Stomach (tissue), 9 donors: ENCODE results near the gene CNKSR1. TPM values are rescaled to one million over a fixed set of nuclear protein-coding genes. Genes with fewer than 3 reads are reported as not detected.
A peak's percentile ranks its signal among the peaks of the same experiment; 100 is the strongest.

ENCODE experiments used
- DNase-seq, 2 donors: peaks; one replicate each; pipeline versions ENCODE4 v3.0.0 to v3.0.0-alpha.2; 2013 to 2019
- H3K27ac ChIP-seq, 5 donors: fragments of 200-600 bp in 4 of 5; sonication (generic) in 4 of 5; one replicate each; pipeline ENCODE4 v1.5.1; 2013 to 2019; ENCODE audit warnings: mild to moderate bottlenecking in 1 of 5, moderate library complexity in 1 of 5
- H3K27me3 ChIP-seq, 3 donors: fragments of 200-600 bp; sonication (generic); one replicate each; pipeline ENCODE4 v1.5.1; 2017 to 2019; ENCODE audit warnings: mixed run types in 1 of 3
- H3K36me3 ChIP-seq, 4 donors: fragments of 200-600 bp; sonication (generic); 1 replicate in 3 of 4; 2 replicates in 1 of 4; pipeline ENCODE4 v1.5.1; 2016 to 2019
- H3K4me1 ChIP-seq, 4 donors: fragments of 200-600 bp; sonication (generic); one replicate each; pipeline ENCODE4 v1.5.1; 2016 to 2019
- H3K4me3 ChIP-seq, 4 donors: fragments of 200-600 bp; sonication (generic) in 3 of 4; one replicate each; pipeline ENCODE4 v1.5.1; 2016 to 2019; ENCODE audit warnings: mild to moderate bottlenecking in 1 of 4
- H3K9me3 ChIP-seq, 4 donors: fragments of 200-600 bp; sonication (generic); one replicate each; pipeline ENCODE4 v1.5.1; 2016 to 2019
- EP300 ChIP-seq: sonication (generic); formaldehyde crosslinking; IDR thresholded peaks from one replicate; pipeline ENCODE4 v1.6.1; 2017; ENCODE audit warnings: antibody characterized with exemption
- POLR2A ChIP-seq, 4 donors: fragments of 450-650 bp; IDR thresholded peaks; one replicate each; pipeline ENCODE4 v1.6.1; 2016; ENCODE audit warnings: antibody characterized with exemption in 4 of 4, control low read depth in 2 of 4, mild to moderate bottlenecking in 1 of 4, moderate library complexity in 1 of 4
- POLR2AphosphoS5 ChIP-seq, 3 donors: sonication (generic); formaldehyde crosslinking; IDR thresholded peaks; one replicate each; pipeline ENCODE4 v1.6.1; 2016; ENCODE audit warnings: antibody characterized with exemption in 3 of 3
- WGBS, 5 donors: extraction: QIAGEN DNeasy Blood & Tissue Kit in 3 of 5; methylation state at CpG; one replicate each; pipeline versions ENCODE4 v1.1.5 to v1.1.7; 2013 to 2018; 5-methylcytosine and 5-hydroxymethylcytosine counted together
- intact Hi-C: fragments of 100-400 bp; cut with DNase I; formaldehyde crosslinking; loops from one replicate; pipeline ENCODE4 v1.15.1; 2023; ENCODE audit warnings: low total_unique reads
- polyA plus RNA-seq, 3 donors: library from polyadenylated mRNA; stranded (reverse); fragments of 200-250 nt; gene quantifications; one replicate each; pipeline ENCODE4 v1.2.3, GENCODE V29; 2013
- total RNA-seq, 5 donors: library from RNA; depleted of rRNA; stranded (reverse); fragments of >200 nt; gene quantifications; one replicate each; pipeline versions ENCODE4 v1.1.0 to v1.2.3, GENCODE V29; 2014 to 2016
- TF ChIP-seq, protein P1 (sequence below), 7 experiments: fragments of 450-650 bp in 4 of 7; fragments of 200-600 bp in 3 of 7; sonication (generic) in 3 of 7; IDR thresholded peaks; one replicate each; pipeline ENCODE4 v1.5.1; 2016 to 2019; ENCODE audit warnings: antibody characterized with exemption in 7 of 7, control low read depth in 2 of 7, mild to moderate bottlenecking in 1 of 7
- donor health status: healthy with polysubstance abuse.
- donor health status: Bipolar disorder and iron deficiency.
- donor health status: healthy.

Gene CNKSR1
- total and polyA plus RNA-seq, 8 donors, result 10.4 to 70.3 (median 21.1) TPM

DNA sequence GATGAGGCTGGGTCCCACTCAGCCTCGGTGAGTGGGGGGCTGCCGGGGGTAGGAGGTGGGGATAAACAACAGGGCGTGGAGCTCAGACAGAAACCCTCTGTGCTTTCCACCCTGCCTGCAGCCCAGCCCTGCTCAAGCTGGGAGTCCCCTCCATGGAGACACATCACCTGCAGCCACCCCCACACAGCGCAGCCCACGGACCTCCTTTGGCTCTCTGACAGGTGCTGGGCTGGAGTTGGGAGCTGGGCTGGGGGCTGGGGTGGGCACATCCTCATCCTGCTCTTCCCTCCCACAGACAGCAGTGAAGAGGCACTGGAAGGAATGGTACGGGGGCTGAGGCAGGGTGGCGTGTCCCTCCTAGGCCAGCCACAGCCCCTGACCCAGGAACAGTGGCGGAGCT is 11.2 kb downstream of the CNKSR1 start:
- H3K27ac ChIP-seq, result no peak overlapping the region
- intact Hi-C loops, result no loop called here
- TF ChIP-seq, protein P1, sequence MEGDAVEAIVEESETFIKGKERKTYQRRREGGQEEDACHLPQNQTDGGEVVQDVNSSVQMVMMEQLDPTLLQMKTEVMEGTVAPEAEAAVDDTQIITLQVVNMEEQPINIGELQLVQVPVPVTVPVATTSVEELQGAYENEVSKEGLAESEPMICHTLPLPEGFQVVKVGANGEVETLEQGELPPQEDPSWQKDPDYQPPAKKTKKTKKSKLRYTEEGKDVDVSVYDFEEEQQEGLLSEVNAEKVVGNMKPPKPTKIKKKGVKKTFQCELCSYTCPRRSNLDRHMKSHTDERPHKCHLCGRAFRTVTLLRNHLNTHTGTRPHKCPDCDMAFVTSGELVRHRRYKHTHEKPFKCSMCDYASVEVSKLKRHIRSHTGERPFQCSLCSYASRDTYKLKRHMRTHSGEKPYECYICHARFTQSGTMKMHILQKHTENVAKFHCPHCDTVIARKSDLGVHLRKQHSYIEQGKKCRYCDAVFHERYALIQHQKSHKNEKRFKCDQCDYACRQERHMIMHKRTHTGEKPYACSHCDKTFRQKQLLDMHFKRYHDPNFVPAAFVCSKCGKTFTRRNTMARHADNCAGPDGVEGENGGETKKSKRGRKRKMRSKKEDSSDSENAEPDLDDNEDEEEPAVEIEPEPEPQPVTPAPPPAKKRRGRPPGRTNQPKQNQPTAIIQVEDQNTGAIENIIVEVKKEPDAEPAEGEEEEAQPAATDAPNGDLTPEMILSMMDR (IDR thresholded peaks at IDR 0.05), result no peak
- TF ChIP-seq POLR2AphosphoS5 (IDR thresholded peaks at IDR 0.05) (no peak), POLR2A (IDR thresholded peaks at IDR 0.05) (no peak), EP300 (no peak)
- no peaks in the 10 kb centered on the region for H3K9me3 ChIP-seq
- 84 to 96% (median 95%) methylated on average over 5 to 8 of the region's 8 CpGs for WGBS, 5 donors
- H3K4me3 ChIP-seq, result no peak overlapping the region
- no peak for DNase-seq
- no peaks in the 10 kb centered on the region for H3K27me3 ChIP-seq
- no peaks in the 10 kb centered on the region for H3K4me1 ChIP-seq
- H3K36me3 ChIP-seq, result peaks cover 0 to 57% (median 51%) of the 10 kb centered on the region in 4 donors

DNA sequence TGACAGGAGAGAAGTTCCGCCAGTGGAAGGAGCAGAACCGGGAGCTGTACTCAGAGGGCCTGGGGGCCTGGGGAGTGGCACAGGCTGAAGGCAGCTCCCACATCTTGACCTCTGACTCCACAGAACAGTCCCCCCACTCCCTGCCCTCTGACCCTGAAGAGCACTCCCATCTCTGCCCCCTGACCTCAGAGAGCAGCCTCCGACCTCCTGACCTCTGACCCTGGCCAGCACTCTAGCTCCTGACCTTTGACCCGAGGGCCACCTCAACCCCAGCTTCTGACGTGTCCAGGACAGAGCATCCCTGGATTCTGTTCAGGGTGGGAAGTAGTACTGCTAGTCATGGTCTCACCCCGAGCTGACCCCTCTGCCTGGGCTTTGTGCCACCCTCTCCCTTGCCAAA is 12.0 kb downstream of the CNKSR1 start:
- no peaks in the 10 kb centered on the region for H3K27me3 ChIP-seq
- H3K27ac ChIP-seq, result no peak overlapping the region
- H3K4me1 ChIP-seq, result no peaks in the 10 kb centered on the region
- no peak overlapping the region for H3K4me3 ChIP-seq
- no peaks in the 10 kb centered on the region for H3K9me3 ChIP-seq
- TF ChIP-seq EP300, result no peak
- TF ChIP-seq POLR2AphosphoS5 (IDR thresholded peaks at IDR 0.05), result no peak
- TF ChIP-seq POLR2A (IDR thresholded peaks at IDR 0.05), result no peak
- TF ChIP-seq, protein P1 (IDR thresholded peaks at IDR 0.05), result no peak
- peaks cover 0 to 51% (median 44%) of the 10 kb centered on the region in 4 donors for H3K36me3 ChIP-seq
- WGBS, 5 donors, result 77 to 83% (median 78%) methylated on average over 4 to 6 of the region's 6 CpGs
- no peak for DNase-seq
- intact Hi-C loops, result no loop called here

DNA sequence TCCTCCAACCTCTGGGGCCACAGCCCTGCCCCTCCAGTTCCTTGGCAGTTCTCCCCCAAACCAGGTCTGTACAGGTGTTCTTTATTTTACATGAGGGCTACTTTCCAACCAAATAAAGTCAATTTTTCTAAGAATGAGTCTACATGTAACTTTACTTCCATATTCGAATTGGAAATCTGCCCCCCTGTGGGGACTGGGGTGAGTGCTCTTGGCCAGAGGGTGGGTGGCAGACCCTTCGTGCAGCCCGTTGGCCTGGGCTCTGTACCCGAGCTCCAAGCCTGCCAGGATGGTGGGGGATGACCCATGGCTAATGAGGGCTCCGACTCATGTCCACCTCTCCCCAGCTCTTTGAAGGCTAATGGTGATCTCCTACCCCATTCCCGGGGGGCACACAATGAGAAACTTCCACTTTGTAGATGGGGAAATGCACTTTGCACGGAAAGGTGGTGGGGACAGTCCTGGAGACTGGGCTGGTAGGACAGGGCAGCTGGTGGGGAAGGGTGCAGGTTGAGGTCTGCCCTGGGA is 12.5 kb downstream of the CNKSR1 start:
- intact Hi-C loops, result no loop called here
- DNase-seq, result no peak
- Histone ChIP-seq H3K27me3 (no peaks in the 10 kb centered on the region), H3K36me3 (peaks cover 0 to 46% (median 39%) of the 10 kb centered on the region in 4 donors), H3K4me1 (no peaks in the 10 kb centered on the region), H3K9me3 (no peaks in the 10 kb centered on the region), H3K4me3 (no peak overlapping the region), H3K27ac (no peak overlapping the region)
- no peak for TF ChIP-seq POLR2A (IDR thresholded peaks at IDR 0.05)
- no peak for TF ChIP-seq POLR2AphosphoS5 (IDR thresholded peaks at IDR 0.05)
- WGBS, 5 donors, result 76 to 87% (median 80%) methylated on average over 7 of the region's 7 CpGs

DNA sequence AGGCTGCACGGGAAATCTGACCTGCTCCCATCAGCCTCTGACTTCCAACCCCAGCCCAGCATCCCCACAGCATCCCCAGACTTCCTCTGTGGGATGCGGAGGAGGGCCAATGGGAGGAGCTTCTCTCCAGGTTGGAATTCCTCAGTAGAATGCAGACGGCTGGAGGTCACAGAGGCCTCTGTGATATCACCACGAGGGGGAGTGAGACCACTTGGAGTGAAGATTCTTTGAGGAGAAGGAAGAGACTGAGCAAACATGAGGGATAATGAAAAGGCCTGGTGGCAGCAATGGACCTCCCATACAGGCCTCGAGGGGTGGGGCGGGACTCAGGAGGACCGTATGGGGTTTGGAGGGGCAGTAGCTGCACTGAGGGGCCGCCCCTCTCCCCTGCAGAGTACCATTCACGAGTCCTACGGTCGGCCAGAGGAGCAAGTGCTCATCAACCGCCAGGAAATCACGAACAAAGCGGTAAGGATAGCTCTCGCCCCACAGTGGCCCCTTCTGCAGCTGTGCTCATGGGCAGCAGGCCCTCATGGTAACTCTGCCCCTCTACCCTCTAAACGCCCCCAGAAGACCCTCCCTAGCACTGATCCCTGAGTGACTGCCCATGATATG is 13.2 kb downstream of the CNKSR1 start, which contains the start of gene CATSPER4:
Gene CATSPER4, plus strand, starts transcription at position 230 of the 615 bp plus-strand sequence. Its CDS starts 26 bp downstream, at position 256.
- Histone ChIP-seq H3K27me3 (no peaks in the 10 kb centered on the region), H3K36me3 (peaks cover 0 to 40% (median 32%) of the 10 kb centered on the region in 4 donors), H3K4me1 (no peaks in the 10 kb centered on the region), H3K4me3 (no peak within 1 kb of the TSS), H3K27ac (no peak within 1 kb of the TSS), H3K9me3 (no peaks in the 10 kb centered on the region)
- intact Hi-C loops, result no loop called here
- TF ChIP-seq EP300 (no peak), POLR2AphosphoS5 (IDR thresholded peaks at IDR 0.05) (no peak), POLR2A (IDR thresholded peaks at IDR 0.05) (no peak)
- TF ChIP-seq, protein P1 (IDR thresholded peaks at IDR 0.05), result no peak
- peak in 1 of 2 donors; percentile 41 for DNase-seq
- WGBS, 5 donors, result 45 to 55% (median 49%) methylated on average over 16 of the region's 16 CpGs

DNA sequence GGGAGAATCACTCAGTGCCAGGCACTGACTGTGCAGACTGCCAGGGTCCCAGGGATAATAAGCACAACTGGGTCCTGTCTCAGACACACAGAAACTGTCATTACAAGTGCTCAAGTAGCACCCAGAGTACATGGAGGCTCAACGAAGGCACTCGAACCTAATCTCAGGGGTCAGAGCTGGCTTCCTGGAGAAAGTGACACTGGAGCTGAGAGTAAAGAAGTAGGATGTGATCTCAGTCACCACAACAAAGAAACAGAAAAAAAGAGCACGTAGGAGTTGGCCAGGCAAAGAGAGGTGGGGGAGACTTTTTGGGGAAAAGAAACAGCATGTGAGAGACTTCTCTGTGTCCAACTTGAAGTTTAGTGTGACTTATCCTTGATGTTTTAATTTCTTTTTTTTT is 14.4 kb downstream of the CNKSR1 start:
- Histone ChIP-seq H3K36me3 (peaks cover 0 to 29% (median 25%) of the 10 kb centered on the region in 4 donors), H3K4me3 (no peak overlapping the region), H3K27ac (no peak overlapping the region), H3K9me3 (no peaks in the 10 kb centered on the region), H3K4me1 (no peaks in the 10 kb centered on the region), H3K27me3 (no peaks in the 10 kb centered on the region)
- TF ChIP-seq POLR2AphosphoS5 (IDR thresholded peaks at IDR 0.05) (no peak), EP300 (no peak), POLR2A (IDR thresholded peaks at IDR 0.05) (no peak)
- TF ChIP-seq, protein P1 (IDR thresholded peaks at IDR 0.05), result no peak
- intact Hi-C loops, result no loop called here
- DNase-seq, result no peak
- WGBS, 5 donors, result 33 to 59% (median 53%) methylated on average over 3 of the region's 3 CpGs
